Esophagus squamous epithelium (tissue), 4 donors: ENCODE measurements around the gene OPCML.

Experiments
- CTCF ChIP-seq, 6 experiments: fragments of 450-650 bp in 4 of 6; fragments of 200-600 bp in 2 of 6; sonication (generic) in 2 of 6; IDR thresholded peaks; one replicate each; pipeline ENCODE4 v1.5.1; 2016 to 2019; ENCODE audit warnings: antibody characterized with exemption in 6 of 6, mild to moderate bottlenecking in 4 of 6, moderate library complexity in 4 of 6
- POLR2A ChIP-seq, 4 donors: fragments of 450-650 bp; IDR thresholded peaks; one replicate each; pipeline ENCODE4 v1.6.1; 2017; ENCODE audit warnings: antibody characterized with exemption in 4 of 4, mild to moderate bottlenecking in 4 of 4, moderate library complexity in 3 of 4

- no peak for TF ChIP-seq CTCF (IDR thresholded peaks at IDR 0.05)
- no peak for TF ChIP-seq POLR2A (IDR thresholded peaks at IDR 0.05)
Measured at GRCh38 chr11:132605825-132606570, 926.3 kb downstream of the OPCML start.
